OCI-LY1 (cell line): ENCODE measurements around the gene LENEP.

Experiments used
- H2AFZ ChIP-seq: fragments of 200-600 bp; sonication (generic), shearing (Covaris generic); 2 replicates; pipeline ENCODE4 v1.6.0; 2014; ENCODE audit warnings: antibody characterized with exemption, mild to moderate bottlenecking, low read length
- H3F3A ChIP-seq: fragments of 200-600 bp; sonication (generic), shearing (Covaris generic); 2 replicates; pipeline ENCODE4 v1.6.0; 2014; ENCODE audit warnings: mild to moderate bottlenecking, antibody characterized with exemption, low read length, moderate library complexity; ENCODE audit not compliant: insufficient read depth
- H3K27ac ChIP-seq: fragments of 200-600 bp; sonication (generic); 2 replicates; pipeline ENCODE4 v1.5.1; 2014; ENCODE audit warnings: low read length, mixed run types, mild to moderate bottlenecking, low read depth; ENCODE audit not compliant: poor library complexity, severe bottlenecking
- H3K27me3 ChIP-seq: fragments of 200-600 bp; sonication (generic); 2 replicates; pipeline ENCODE4 v1.6.0; 2014; ENCODE audit warnings: antibody characterized with exemption, mild to moderate bottlenecking, low read length, moderate library complexity; ENCODE audit not compliant: insufficient read depth
- H3K36me3 ChIP-seq: fragments of 200-600 bp; sonication (generic); 2 replicates; pipeline ENCODE4 v1.6.1; 2014; ENCODE audit warnings: mild to moderate bottlenecking, antibody characterized with exemption, low read length, moderate library complexity, mixed read lengths; ENCODE audit not compliant: insufficient read depth
- H3K4me1 ChIP-seq: fragments of 200-600 bp; sonication (generic); 2 replicates; pipeline ENCODE4 v1.5.1; 2014; ENCODE audit warnings: mild to moderate bottlenecking, low read length, moderate library complexity; ENCODE audit not compliant: insufficient read depth, severe bottlenecking
- H3K4me2 ChIP-seq: fragments of 200-600 bp; sonication (generic), shearing (Covaris generic); 2 replicates; pipeline ENCODE4 v1.6.1; 2014; ENCODE audit warnings: low read length
- H3K4me3 ChIP-seq: fragments of 200-600 bp; sonication (generic); 2 replicates; pipeline ENCODE4 v1.5.1; 2014; ENCODE audit warnings: low read length, low read depth, mild to moderate bottlenecking, mixed read lengths; ENCODE audit not compliant: poor library complexity, severe bottlenecking
- H3K79me2 ChIP-seq: fragments of 200-600 bp; shearing (Covaris generic); 2 replicates; pipeline ENCODE4 v1.6.1; 2016; ENCODE audit warnings: mixed run types, low read length, mixed read lengths; ENCODE audit not compliant: insufficient read depth
- H3K9ac ChIP-seq: fragments of 200-600 bp; sonication (generic), shearing (Covaris generic); 2 replicates; pipeline ENCODE4 v1.6.1; 2014; ENCODE audit warnings: mild to moderate bottlenecking, low read length, mixed read lengths
- H3K9me2 ChIP-seq: fragments of 200-600 bp; sonication (generic), shearing (Covaris generic); 2 replicates; pipeline ENCODE4 v1.6.1; 2014; ENCODE audit warnings: low read depth, mild to moderate bottlenecking, low read length, mixed read lengths
- H3K9me3 ChIP-seq: fragments of 200-600 bp; shearing (Covaris generic); 2 replicates; pipeline ENCODE4 v1.6.1; 2014; ENCODE audit warnings: low read length, mixed read lengths
- H4K20me1 ChIP-seq: fragments of 200-600 bp; sonication (generic), shearing (Covaris generic); 2 replicates; pipeline ENCODE4 v1.6.0; 2016; ENCODE audit warnings: mild to moderate bottlenecking, low read length; ENCODE audit not compliant: insufficient read depth
- EZH2 ChIP-seq: fragments of 200-600 bp; sonication (generic), shearing (Covaris generic); IDR thresholded peaks from 2 replicates; pipeline ENCODE4 v1.8.0; 2017; ENCODE audit warnings: borderline replicate concordance, mixed run types, mild to moderate bottlenecking, antibody characterized with exemption, low read length, moderate library complexity, mixed read lengths
- TF ChIP-seq, protein P1 (sequence below): fragments of 200-600 bp; sonication (generic), shearing (Covaris generic); IDR thresholded peaks from 2 replicates; pipeline ENCODE4 v1.5.1; 2017; ENCODE audit warnings: mild to moderate bottlenecking, antibody characterized with exemption, low read length, moderate library complexity, mixed read lengths

LENEP gene, protein sequence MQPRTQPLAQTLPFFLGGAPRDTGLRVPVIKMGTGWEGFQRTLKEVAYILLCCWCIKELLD

DNA sequence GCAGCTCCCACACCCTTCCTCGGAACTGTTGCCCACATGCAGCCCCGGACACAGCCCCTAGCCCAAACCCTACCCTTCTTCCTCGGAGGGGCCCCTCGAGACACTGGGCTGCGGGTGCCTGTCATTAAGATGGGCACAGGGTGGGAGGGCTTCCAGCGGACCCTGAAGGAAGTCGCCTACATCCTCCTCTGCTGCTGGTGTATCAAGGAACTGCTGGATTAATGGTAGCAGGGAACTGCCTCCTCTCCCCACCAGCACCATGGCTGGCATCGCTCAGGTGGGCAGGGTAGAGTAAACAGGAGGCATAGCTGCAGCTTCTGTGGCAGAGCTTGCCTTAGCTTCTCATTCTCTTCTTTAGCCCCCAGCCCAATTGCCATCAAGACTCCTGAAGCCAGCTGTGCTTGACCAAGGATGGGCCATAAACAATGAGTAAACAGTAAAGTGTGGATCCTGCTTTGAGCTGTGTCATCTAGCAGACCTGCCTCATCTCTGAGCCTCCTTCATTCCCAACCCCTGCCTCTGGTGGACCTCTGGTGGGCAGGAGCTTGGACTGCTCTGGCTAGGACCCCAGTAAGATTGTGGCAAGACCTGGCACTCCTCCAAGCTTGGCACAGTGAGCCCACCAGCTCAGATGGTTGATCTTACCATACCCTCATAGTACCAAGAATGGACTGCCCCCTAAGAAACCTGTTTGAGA is at the start of gene LENEP:
LENEP (plus strand) TSS at position 15 of the 697 bp plus-strand sequence; CDS start at position 37, 22 bp downstream.
- TF ChIP-seq, protein P1, sequence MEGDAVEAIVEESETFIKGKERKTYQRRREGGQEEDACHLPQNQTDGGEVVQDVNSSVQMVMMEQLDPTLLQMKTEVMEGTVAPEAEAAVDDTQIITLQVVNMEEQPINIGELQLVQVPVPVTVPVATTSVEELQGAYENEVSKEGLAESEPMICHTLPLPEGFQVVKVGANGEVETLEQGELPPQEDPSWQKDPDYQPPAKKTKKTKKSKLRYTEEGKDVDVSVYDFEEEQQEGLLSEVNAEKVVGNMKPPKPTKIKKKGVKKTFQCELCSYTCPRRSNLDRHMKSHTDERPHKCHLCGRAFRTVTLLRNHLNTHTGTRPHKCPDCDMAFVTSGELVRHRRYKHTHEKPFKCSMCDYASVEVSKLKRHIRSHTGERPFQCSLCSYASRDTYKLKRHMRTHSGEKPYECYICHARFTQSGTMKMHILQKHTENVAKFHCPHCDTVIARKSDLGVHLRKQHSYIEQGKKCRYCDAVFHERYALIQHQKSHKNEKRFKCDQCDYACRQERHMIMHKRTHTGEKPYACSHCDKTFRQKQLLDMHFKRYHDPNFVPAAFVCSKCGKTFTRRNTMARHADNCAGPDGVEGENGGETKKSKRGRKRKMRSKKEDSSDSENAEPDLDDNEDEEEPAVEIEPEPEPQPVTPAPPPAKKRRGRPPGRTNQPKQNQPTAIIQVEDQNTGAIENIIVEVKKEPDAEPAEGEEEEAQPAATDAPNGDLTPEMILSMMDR, result no peak
- TF ChIP-seq EZH2, result no peak
- Histone ChIP-seq H3K9ac (no peak within 1 kb of the TSS), H3K4me3 (no peak within 1 kb of the TSS), H3K79me2 (no peaks in the 10 kb centered on the region), H3K9me2 (no peaks in the 10 kb centered on the region), H3K4me1 (peaks cover 9% of the 10 kb centered on the region), H4K20me1 (no peaks in the 10 kb centered on the region), H3F3A (no peaks in the 10 kb centered on the region), H2AFZ (no peak within 1 kb of the TSS), H3K4me2 (no peak within 1 kb of the TSS), H3K27me3 (no peaks in the 10 kb centered on the region), H3K27ac (peak within 1 kb of the TSS; percentile 43), H3K36me3 (peaks cover 22% of the 10 kb centered on the region), H3K9me3 (no peaks in the 10 kb centered on the region)

DNA sequence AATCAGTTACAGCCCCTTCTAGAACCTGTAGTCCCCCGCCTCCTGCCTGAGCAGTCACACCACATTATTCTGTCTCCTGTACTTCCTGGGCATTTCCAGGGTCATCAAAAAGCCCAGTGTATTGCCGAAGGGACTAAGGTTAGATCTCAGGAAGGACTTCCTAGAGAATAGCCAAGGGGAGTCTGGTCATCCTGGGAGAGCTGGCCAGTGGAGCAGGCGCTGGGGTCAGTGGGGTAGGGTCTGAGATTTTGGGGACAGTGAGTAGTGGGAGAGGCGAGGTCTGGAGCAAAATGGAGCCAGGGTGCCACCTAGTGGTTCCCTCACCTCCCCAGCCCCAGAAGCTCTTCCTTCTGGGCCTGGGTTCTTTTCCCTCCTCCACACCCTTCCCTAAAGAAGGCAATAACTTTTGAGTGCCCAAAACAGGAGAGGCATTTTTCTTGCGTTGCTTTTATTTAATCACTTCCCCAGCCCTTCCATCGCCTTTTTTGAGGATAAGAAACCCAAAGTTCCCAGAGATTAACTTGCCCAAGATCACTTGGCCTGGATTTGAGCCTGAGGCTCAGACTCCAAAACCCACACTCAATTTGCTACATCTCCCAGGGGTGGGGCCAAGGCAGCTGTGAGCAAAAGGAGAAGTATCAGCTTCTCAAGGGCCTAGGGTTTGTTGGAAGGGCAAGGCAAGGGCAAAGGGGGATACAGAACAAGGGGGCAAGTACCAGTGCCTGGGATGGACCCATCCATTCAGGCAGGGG is 49.6 kb upstream of the LENEP start:
- Histone ChIP-seq H3K27ac (peak overlapping the region; percentile 97), H3K27me3 (no peaks in the 10 kb centered on the region), H2AFZ (no peak overlapping the region), H4K20me1 (no peaks in the 10 kb centered on the region), H3F3A (no peaks in the 10 kb centered on the region), H3K9me3 (no peaks in the 10 kb centered on the region), H3K4me3 (peak overlapping the region; percentile 65), H3K9ac (peak overlapping the region; percentile 92; the same call in 1 of the 2 replicates), H3K4me1 (peaks cover 62% of the 10 kb centered on the region), H3K79me2 (no peaks in the 10 kb centered on the region), H3K4me2 (peak overlapping the region; percentile 95), H3K9me2 (no peaks in the 10 kb centered on the region), H3K36me3 (peaks cover 4% of the 10 kb centered on the region; the same call in 1 of the 2 replicates)
- TF ChIP-seq EZH2, result no peak
- TF ChIP-seq, protein P1, result peak; percentile 91

DNA sequence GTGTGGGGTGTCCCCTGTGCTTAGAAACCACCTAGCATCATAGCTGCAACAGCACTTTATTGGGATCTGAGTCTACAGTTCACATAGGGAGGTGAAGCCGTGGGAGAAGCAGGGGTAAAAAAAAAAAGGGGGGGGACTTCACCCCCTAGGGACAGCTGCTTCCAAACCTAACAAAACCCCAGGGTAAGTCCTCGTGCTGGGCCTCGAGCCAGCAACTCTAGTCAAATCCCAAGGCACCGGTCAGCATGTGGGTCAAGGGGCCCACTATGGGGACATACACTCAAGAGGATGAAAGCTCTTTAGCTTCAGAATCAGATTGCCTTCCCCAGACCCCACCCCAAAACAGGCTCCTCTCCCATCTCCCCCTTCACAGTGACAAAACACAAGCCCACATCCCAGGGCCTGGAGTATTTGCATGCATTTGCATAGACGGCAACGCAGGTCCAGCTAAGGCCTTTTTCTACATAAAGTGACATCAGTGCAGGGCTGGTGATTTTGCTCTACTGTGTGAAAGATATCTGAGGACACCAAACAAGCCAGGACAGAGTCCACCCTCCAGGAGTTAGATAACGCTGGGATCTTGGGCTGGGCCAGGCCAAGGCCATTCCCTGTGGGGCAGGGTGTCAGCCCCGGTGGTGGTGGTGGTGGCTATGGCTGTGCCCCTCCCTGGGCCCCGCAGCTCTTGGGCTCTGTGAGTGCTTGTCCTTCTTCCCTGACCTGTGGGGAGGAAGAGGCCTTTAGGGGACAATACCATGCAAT is 48.8 kb upstream of the LENEP start:
- Histone ChIP-seq H3K4me2 (peak overlapping the region; percentile 95; the same call in 1 of the 2 replicates), H3K9me3 (no peaks in the 10 kb centered on the region), H4K20me1 (no peaks in the 10 kb centered on the region), H3K27me3 (no peaks in the 10 kb centered on the region), H3K9ac (peak overlapping the region; percentile 92; the same call in 1 of the 2 replicates), H3K4me1 (peaks cover 57% of the 10 kb centered on the region), H3K36me3 (peaks cover 4% of the 10 kb centered on the region; the same call in 1 of the 2 replicates), H3K4me3 (no peak overlapping the region), H3F3A (no peaks in the 10 kb centered on the region), H2AFZ (no peak overlapping the region), H3K27ac (peak overlapping the region; percentile 97), H3K9me2 (no peaks in the 10 kb centered on the region), H3K79me2 (no peaks in the 10 kb centered on the region)
- TF ChIP-seq, protein P1, result no peak
